Endothelial cell of umbilical vein (primary cell): ENCODE measurements around the gene STRA8. TPM values are rescaled to one million over a fixed set of nuclear protein-coding genes. Genes with fewer than 3 reads are reported as not detected.

Source experiments
- BruUV-seq: library from RNA; stranded (reverse); fragments of 400-500 nt; replicated peaks from 2 replicates; lab custom pipeline; 2021; lab: Mats Ljungman, UMichigan
- CTCF ChIA-PET: fragments of 300-600, 350-600 bp; sonication (Branson Sonifier 250); formaldehyde crosslinking; loops from one replicate; lab custom pipeline; 2021; ENCODE audit warnings: antibody characterized with exemption, inconsistent platforms; lab: Charles Lee
- POLR2A ChIA-PET: fragments of 300-600, 350-600 bp; sonication (Branson Sonifier 250); formaldehyde crosslinking; loops from one replicate; lab custom pipeline; 2021; ENCODE audit warnings: antibody characterized with exemption, inconsistent platforms; lab: Charles Lee
- DNase-seq: peaks from one replicate; pipeline ENCODE4 v3.0.0-alpha.2; 2011; ENCODE audit warnings: low read depth, low spot score
- FAIRE-seq: peaks from 2 replicates; lab custom pipeline; 2011; peaks lifted over from hg19 to GRCh38; lab: Jason Lieb, UNC
- H2AFZ ChIP-seq: 2 replicates; pipeline ENCODE4 v1.6.0; 2012; ENCODE audit warnings: low read depth, low read length, control low read depth, inconsistent platforms
- H3K27ac ChIP-seq: 2 replicates; pipeline ENCODE4 v1.5.1; 2011; ENCODE audit warnings: low read depth, mild to moderate bottlenecking, control low read depth, low read length, moderate library complexity; ENCODE audit not compliant: insufficient read depth
- H3K27me3 ChIP-seq, 2 experiments: 2 replicates each; pipeline versions ENCODE4 v1.6.0 to v1.6.1; 2011; ENCODE audit warnings: low read length in 2 of 2, mixed read lengths in 1 of 2; ENCODE audit not compliant: control insufficient read depth in 2 of 2, insufficient read depth in 2 of 2
- H3K36me3 ChIP-seq, 2 experiments: 2 replicates in 1 of 2; 3 replicates in 1 of 2; pipeline ENCODE4 v1.5.1; 2011; ENCODE audit warnings: low read length in 2 of 2, mild to moderate bottlenecking in 1 of 2, moderate library complexity in 1 of 2; ENCODE audit not compliant: control insufficient read depth in 2 of 2, insufficient read depth in 2 of 2; ENCODE audit errors: extremely low read depth in 1 of 2
- H3K4me1 ChIP-seq: 3 replicates; pipeline ENCODE4 v1.5.1; 2011; ENCODE audit warnings: mild to moderate bottlenecking, low read length; ENCODE audit not compliant: control insufficient read depth, insufficient read depth; ENCODE audit errors: extremely low read depth
- H3K4me2 ChIP-seq: 2 replicates; pipeline ENCODE4 v1.6.1; 2011; ENCODE audit warnings: low read length, control low read depth, mixed read lengths; ENCODE audit not compliant: insufficient read depth
- H3K4me3 ChIP-seq, 3 experiments: fragments of 200-600 bp in 1 of 3; sonication (generic), shearing (Covaris generic) in 1 of 3; replicated peaks in 1 of 3; 2 replicates each; pipeline ENCODE4 v1.5.1; 2011 to 2016; ENCODE audit warnings: control low read depth in 3 of 3, low read length in 3 of 3, mild to moderate bottlenecking in 2 of 3, inconsistent platforms in 1 of 3, low read depth in 1 of 3, moderate library complexity in 1 of 3; ENCODE audit not compliant: insufficient read depth in 1 of 3
- H3K79me2 ChIP-seq: 2 replicates; pipeline ENCODE4 v1.6.0; 2012; ENCODE audit warnings: low read length, inconsistent platforms; ENCODE audit not compliant: control insufficient read depth, insufficient read depth
- H3K9ac ChIP-seq: replicated peaks from 2 replicates; pipeline ENCODE3; 2011; ENCODE audit warnings: low read length, control low read depth; ENCODE audit not compliant: insufficient read depth; ENCODE audit errors: extremely low read depth
- H3K9me1 ChIP-seq: replicated peaks from 3 replicates; pipeline ENCODE4 v1.6.0; 2011; ENCODE audit warnings: mild to moderate bottlenecking, low read length; ENCODE audit not compliant: control insufficient read depth, insufficient read depth; ENCODE audit errors: extremely low read depth
- H3K9me3 ChIP-seq: replicated peaks from 2 replicates; pipeline ENCODE4 v1.5.1; 2012; ENCODE audit warnings: low read length, inconsistent platforms; ENCODE audit not compliant: control insufficient read depth, insufficient read depth
- H4K20me1 ChIP-seq: replicated peaks from 2 replicates; pipeline ENCODE3; 2011; ENCODE audit warnings: mild to moderate bottlenecking, low read length; ENCODE audit not compliant: control insufficient read depth, insufficient read depth; ENCODE audit errors: extremely low read depth
- CTCF ChIP-seq, 2 donors: IDR thresholded peaks; 1 replicate in 1 of 2; 2 replicates in 1 of 2; pipeline ENCODE4 v1.5.1; 2011; ENCODE audit warnings: low read length in 2 of 2, mild to moderate bottlenecking in 2 of 2, moderate library complexity in 2 of 2, control low read depth in 1 of 2, inconsistent platforms in 1 of 2, low read depth in 1 of 2; ENCODE audit not compliant: insufficient read depth in 1 of 2; ENCODE audit errors: extremely low read depth in 1 of 2
- EZH2 ChIP-seq: IDR thresholded peaks from 2 replicates; pipeline ENCODE4 v1.6.1; 2012; ENCODE audit warnings: borderline replicate concordance, low read depth, mild to moderate bottlenecking, moderate library complexity, low read length, inconsistent platforms; ENCODE audit not compliant: severe bottlenecking
- FOS ChIP-seq: IDR thresholded peaks from 2 replicates; pipeline ENCODE4 v1.6.1; 2011; ENCODE audit warnings: mild to moderate bottlenecking, low read length, moderate library complexity, borderline replicate concordance; ENCODE audit not compliant: insufficient read depth
- GATA2 ChIP-seq: IDR thresholded peaks from 2 replicates; pipeline ENCODE4 v1.7.0; 2011; ENCODE audit warnings: low read depth, mild to moderate bottlenecking, moderate library complexity, mixed read lengths, low read length; ENCODE audit not compliant: insufficient read length, insufficient read depth
- JUN ChIP-seq: IDR thresholded peaks from 2 replicates; pipeline ENCODE4 v1.6.1; 2011; ENCODE audit warnings: borderline replicate concordance, low read depth; ENCODE audit not compliant: insufficient read length, insufficient read depth
- MAX ChIP-seq: IDR thresholded peaks from 2 replicates; pipeline ENCODE4 v1.6.1; 2011; ENCODE audit not compliant: insufficient read depth, insufficient read length
- MYC ChIP-seq: IDR thresholded peaks from one replicate; pipeline ENCODE4 v1.6.1; 2011; ENCODE audit warnings: mild to moderate bottlenecking, low read depth, low read length
- POLR2A ChIP-seq: IDR thresholded peaks from 2 replicates; pipeline ENCODE4 v1.6.1; 2012; ENCODE audit warnings: low read depth, mild to moderate bottlenecking, control low read depth, low read length
- POLR2AphosphoS5 ChIP-seq: IDR thresholded peaks from 2 replicates; pipeline ENCODE4 v1.6.1; 2012; ENCODE audit warnings: low read depth, mild to moderate bottlenecking, control low read depth, low read length, moderate library complexity; ENCODE audit not compliant: insufficient read depth
- dilution Hi-C: fragments of 300-500 bp; cut with MboI; formaldehyde crosslinking; loops from one replicate; pipeline ENCODE4 v1.15.0; 2019; ENCODE audit warnings: low sequenced_read_pairs; ENCODE audit not compliant: extremely low pct_ligation_motif_present
- intact Hi-C: fragments of 100-400 bp; cut with micrococcal nuclease; formaldehyde crosslinking; loops from one replicate; pipeline ENCODE4 v1.10.0; 2022
- polyA plus RNA-seq, 4 experiments: library from polyadenylated mRNA; depleted of rRNA in 3 of 4; stranded (reverse) in 3 of 4; unstranded in 1 of 4; fragments of >200 nt; gene quantifications; 2 replicates each; pipeline versions ENCODE4 v1.2.1 to v1.2.3, GENCODE V29; 2011 to 2012; ENCODE audit warnings: missing spikeins in 1 of 4
- total RNA-seq: library from RNA; stranded (reverse); gene quantifications from 2 replicates; pipeline ENCODE4 v1.2.3, GENCODE V29; 2021

STRA8 gene
- total and polyA plus RNA-seq, 2 donors (not counting 3 experiments of a cell fraction or from before 2014, with no cell fraction given): not detected

GRCh38 chr7:135286876-135287275 is 53.2 kb downstream of the STRA8 start:
- H3K9me1 ChIP-seq: no peaks in the 10 kb centered on the region
- H4K20me1 ChIP-seq: no peaks in the 10 kb centered on the region
- H3K27me3 ChIP-seq: no peaks in the 10 kb centered on the region
- H3K9me3 ChIP-seq: no peaks in the 10 kb centered on the region
- H3K36me3 ChIP-seq: no peaks in the 10 kb centered on the region
- no peaks in the 10 kb centered on the region for H3K79me2 ChIP-seq
- FAIRE-seq (no peak), DNase-seq (no peak)
- TF ChIP-seq FOS (no peak), POLR2A (no peak), EZH2 (no peak), MAX (no peak), CTCF (IDR thresholded peaks at IDR 0.05; ENCODE audit: extremely low read depth in 1 of 2, insufficient read depth in 1 of 2, low read depth in 1 of 2, low read length in 2 of 2) (no peak), MYC (no peak), JUN (no peak), GATA2 (no peak), POLR2AphosphoS5 (no peak)
- no peak overlapping the region for H3K9ac ChIP-seq
- peaks cover 24% of the 10 kb centered on the region for H3K4me1 ChIP-seq
- no peak overlapping the region for H3K27ac ChIP-seq
- POLR2A ChIA-PET: no interaction called here
- dilution Hi-C loops: no loop called here
- CTCF ChIA-PET: interaction anchor here (0.9 to 2.4 kb wide), 2 partner anchors 12 to 359 kb away, joined by 4 to 11 read pairs; no protein-coding TSS in a partner anchor
- H3K4me2 ChIP-seq: no peak overlapping the region
- H2AFZ ChIP-seq: no peak overlapping the region
- intact Hi-C loops: no loop called here
- no peak overlapping the region for H3K4me3 ChIP-seq
- BruUV-seq: no TSS peak
